GM20000 (cell line): ENCODE measurements around the gene RCBTB2.
A peak's percentile ranks its signal among the peaks of the same experiment; 100 is the strongest.

Experiments used
- DNase-seq: peaks from one replicate; pipeline ENCODE4 v3.0.0; 2012; ENCODE audit warnings: low spot score
- TF ChIP-seq, protein P1 (sequence below): IDR thresholded peaks from 2 replicates; pipeline ENCODE4 v1.5.1; 2012; ENCODE audit warnings: mild to moderate bottlenecking, control low read depth; ENCODE audit errors: extremely low read depth, missing control alignments

The RCBTB2 gene

DNA sequence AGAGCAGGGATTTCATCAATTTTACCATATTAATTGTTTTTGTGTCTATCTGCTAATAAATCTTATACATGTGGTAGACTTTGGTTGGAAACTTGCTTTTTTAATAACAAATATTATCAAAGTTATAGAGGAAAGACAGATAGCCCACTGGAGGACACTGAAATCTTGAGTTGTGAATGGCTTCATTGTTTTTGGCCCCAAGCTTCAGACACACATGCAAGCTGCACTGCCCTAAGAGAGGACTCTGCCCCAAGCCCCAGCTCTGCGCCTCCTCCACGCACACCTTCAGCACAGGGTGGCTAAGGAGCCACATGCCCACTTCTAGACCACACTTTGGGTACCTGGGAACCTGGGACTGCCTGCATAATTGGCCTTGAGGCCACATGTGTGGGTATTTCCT is 35.2 kb downstream of the RCBTB2 start:
- TF ChIP-seq, protein P1, sequence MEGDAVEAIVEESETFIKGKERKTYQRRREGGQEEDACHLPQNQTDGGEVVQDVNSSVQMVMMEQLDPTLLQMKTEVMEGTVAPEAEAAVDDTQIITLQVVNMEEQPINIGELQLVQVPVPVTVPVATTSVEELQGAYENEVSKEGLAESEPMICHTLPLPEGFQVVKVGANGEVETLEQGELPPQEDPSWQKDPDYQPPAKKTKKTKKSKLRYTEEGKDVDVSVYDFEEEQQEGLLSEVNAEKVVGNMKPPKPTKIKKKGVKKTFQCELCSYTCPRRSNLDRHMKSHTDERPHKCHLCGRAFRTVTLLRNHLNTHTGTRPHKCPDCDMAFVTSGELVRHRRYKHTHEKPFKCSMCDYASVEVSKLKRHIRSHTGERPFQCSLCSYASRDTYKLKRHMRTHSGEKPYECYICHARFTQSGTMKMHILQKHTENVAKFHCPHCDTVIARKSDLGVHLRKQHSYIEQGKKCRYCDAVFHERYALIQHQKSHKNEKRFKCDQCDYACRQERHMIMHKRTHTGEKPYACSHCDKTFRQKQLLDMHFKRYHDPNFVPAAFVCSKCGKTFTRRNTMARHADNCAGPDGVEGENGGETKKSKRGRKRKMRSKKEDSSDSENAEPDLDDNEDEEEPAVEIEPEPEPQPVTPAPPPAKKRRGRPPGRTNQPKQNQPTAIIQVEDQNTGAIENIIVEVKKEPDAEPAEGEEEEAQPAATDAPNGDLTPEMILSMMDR = no peak
- DNase-seq = no peak

DNA sequence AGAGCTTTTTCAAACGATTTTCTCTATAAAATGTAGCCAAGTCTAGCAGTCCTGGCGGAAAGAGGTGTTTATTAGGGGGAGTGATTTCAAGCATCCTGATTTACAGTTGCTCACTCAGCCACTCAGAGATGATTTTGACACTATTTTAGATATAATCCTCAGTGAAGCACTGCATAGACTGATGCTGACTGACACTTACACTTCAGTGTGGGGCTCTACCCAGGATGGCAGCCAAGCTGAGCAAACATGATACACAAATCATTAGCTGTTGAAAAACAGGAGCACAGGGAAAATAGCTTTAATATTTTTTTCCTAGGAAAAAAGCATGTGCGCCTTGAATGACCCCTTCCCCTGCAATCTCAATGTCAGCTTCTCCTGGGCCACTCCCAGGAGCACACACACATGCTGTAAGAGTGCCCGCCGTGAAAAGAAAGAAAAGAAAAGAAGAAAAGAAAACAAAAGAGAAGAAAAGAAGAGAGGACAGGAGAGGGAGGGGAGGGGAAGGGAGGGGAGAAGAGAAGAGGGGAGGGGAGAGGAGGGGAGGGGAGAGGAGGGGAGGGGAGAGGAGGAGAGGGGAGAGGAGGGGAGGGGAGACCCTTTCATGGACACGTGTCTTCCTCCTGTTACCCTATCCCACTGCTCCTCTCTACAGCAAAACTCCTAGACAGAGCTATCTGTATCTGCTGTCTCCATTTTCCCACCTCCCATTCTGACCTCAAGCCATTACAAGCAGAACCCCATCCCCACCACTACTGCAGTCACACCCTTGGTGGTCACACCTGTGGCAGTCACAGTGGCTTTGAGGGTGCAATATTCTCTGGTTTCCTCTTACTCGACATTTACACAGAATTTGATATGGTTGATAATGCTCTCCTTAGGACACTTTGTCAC is 36.4 kb downstream of the RCBTB2 start:
- TF ChIP-seq, protein P1 = no peak

DNA sequence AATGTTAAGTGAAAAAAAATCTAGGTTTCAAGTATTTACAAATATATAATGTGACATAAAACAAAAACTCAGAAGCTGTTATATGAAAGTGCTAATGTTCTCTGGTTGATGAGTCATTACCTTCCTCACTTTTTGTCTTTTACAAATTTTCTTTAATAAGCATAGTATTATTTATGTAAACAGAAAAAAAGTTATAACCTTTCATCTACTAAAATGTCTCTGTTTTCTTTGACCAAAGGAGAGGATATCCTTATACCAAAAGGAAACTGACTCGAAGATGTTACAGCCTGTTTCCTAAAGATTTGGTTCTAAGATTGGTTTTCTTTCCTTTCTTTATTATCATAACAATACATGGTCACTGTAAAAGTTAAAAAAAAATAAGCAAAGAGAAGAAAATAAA is 38.0 kb downstream of the RCBTB2 start:
- DNase-seq = no peak
- TF ChIP-seq, protein P1 = no peak

More for the DNA sequence above, 36.4 kb downstream of the RCBTB2 start:
- DNase-seq = no peak

GRCh38 chr13:48493851-48494250 is 39.0 kb downstream of the RCBTB2 start:
- DNase-seq = no peak
- TF ChIP-seq, protein P1 = no peak

DNA sequence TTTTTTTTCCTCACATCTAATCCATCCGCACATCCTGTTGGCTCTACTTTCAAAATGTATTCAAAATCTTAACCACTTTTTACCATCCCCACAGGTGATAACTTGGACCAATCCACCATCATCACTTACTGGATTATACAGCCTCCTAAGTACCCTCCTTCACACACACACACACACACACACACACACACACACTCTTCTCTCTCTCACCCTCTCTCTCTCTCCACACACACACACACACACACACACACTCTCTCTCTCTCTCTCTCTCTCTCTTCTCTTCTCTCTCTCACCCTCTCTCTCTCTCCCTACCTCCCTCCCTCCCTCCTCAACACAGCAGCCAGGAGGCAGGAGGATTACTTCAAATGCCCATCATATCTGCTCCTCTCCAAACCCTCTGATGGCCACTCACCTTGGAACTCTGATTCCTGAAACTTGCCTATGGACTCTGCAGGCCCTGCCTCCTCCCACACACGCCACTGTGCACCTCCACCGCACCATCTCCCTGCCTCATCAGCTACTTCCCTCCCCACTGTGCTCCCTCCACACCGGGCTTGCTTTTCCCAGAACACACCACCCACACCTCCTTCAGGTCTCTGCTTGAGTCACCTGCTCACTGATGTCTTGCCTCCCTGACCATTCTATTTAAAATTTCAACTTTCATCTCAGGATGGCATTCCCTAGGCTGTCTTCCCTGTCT is 39.7 kb downstream of the RCBTB2 start:
- DNase-seq = no peak
- TF ChIP-seq, protein P1 = no peak

GRCh38 chr13:48492470-48493065 is 40.3 kb downstream of the RCBTB2 start:
- peak; percentile 52 for DNase-seq

More at GRCh38 chr13:48492470-48493065, 40.3 kb downstream of the RCBTB2 start:
- TF ChIP-seq, protein P1 = no peak
